Right lobe of liver (tissue), 4 donors: Measurements from ENCODE around the gene RPS27L.

Source experiments
- POLR2A ChIP-seq: fragments of 450-650 bp; IDR thresholded peaks from one replicate; pipeline ENCODE4 v1.6.1; 2017; ENCODE audit warnings: antibody characterized with exemption, mild to moderate bottlenecking
- TF ChIP-seq, protein P1 (sequence below), 4 donors: fragments of 200-600 bp in 3 of 4; fragments of 450-650 bp in 1 of 4; IDR thresholded peaks; one replicate each; pipeline versions ENCODE4 v1.5.1 to v1.8.0; 2016 to 2022; ENCODE audit warnings: antibody characterized with exemption in 4 of 4, mild to moderate bottlenecking in 2 of 4
- donor health status: DM: no; HTN: no; CAD: no.
- donor health status: DM: no; HTN: no; CAD: no.
- donor health status: DM: no; HTN: yes; CAD: no.

DNA sequence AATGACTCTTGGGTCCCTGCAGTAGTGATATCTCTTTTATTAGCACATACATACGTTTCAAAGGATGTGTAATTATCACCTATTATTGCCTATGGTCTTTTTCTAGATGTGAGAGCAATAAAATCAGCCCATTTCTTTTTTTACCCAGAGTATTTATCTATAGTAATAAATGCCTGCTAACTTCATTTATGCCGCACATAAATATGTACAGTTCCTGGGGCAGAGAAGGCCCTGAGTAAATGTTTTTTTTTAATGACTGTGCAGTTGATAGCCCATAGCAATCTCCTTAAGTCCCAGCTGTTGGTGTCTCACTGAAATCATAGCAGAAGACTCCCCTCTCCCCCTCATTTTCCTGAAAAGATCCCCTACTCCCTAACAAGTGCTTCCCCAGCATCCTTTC, 48.8 kb upstream of the RPS27L start:
- TF ChIP-seq, protein P1, sequence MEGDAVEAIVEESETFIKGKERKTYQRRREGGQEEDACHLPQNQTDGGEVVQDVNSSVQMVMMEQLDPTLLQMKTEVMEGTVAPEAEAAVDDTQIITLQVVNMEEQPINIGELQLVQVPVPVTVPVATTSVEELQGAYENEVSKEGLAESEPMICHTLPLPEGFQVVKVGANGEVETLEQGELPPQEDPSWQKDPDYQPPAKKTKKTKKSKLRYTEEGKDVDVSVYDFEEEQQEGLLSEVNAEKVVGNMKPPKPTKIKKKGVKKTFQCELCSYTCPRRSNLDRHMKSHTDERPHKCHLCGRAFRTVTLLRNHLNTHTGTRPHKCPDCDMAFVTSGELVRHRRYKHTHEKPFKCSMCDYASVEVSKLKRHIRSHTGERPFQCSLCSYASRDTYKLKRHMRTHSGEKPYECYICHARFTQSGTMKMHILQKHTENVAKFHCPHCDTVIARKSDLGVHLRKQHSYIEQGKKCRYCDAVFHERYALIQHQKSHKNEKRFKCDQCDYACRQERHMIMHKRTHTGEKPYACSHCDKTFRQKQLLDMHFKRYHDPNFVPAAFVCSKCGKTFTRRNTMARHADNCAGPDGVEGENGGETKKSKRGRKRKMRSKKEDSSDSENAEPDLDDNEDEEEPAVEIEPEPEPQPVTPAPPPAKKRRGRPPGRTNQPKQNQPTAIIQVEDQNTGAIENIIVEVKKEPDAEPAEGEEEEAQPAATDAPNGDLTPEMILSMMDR (IDR thresholded peaks at IDR 0.05) = no peak
- no peak for TF ChIP-seq POLR2A
